Measurements from ENCODE around the gene FRMD4B.
"Not testable (repeated sequence)": the region's sequence is repeated elsewhere in the genome, so short reads cannot be mapped to it uniquely, and the experiment has no call there.

The FRMD4B gene

GRCh38 chr3:69240651-69241568 is 145.0 kb downstream of the FRMD4B start:
- no peak for DNase-seq

DNA sequence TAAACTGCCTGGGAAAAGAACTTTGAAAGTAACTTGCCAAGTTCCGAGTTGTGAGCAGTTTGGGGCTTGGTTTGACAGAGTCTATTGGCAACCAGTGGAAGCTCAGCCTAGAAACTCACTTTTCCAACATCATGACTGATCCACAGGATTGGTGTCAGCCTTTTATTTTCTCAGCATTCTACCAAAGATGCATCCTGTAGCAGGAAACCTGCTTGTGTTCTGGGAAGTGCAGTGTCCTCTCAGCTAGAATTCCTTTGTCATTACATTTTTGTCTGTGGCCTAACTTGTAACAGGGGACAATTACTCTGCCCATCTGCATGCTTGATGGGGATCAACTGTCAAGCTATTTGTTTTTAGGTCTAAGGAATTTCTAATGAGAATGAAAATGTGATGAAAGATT is 146.8 kb downstream of the FRMD4B start:
- DNase-seq: no peak

GRCh38 chr3:69236812-69237707 is 148.8 kb downstream of the FRMD4B start:
- DNase-seq: no peak

DNA sequence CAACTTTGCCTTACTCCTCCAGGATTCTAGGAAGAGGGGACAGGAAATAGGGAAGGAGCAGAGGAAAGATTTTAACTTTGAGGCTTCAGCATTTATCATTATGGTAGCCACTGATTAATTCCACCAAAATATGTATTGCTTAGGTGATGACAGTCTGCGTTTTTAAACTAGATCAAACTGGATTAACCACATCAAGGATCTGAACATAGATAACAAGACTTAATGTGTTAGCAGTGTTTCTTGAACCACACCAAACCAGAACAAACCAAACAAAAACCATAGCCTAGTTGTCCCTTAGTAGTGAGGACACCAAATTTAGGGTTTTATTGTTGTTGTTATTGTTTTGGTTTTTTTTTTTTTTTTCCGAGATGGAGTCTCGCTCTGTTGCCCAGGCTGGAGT is 150.0 kb downstream of the FRMD4B start:
- DNase-seq: no peak

- not testable (repeated sequence) for DNase-seq
Observed at GRCh38 chr3:69235227-69235626, 150.7 kb downstream of the FRMD4B start.

- DNase-seq: no peak
Observed at GRCh38 chr3:69232482-69232881, 153.4 kb downstream of the FRMD4B start.

GRCh38 chr3:69231929-69232440 is 153.9 kb downstream of the FRMD4B start:
- DNase-seq: no peak

GRCh38 chr3:69226071-69226470 is 159.8 kb downstream of the FRMD4B start:
- DNase-seq: no peak

GRCh38 chr3:69219101-69219708 is 166.7 kb downstream of the FRMD4B start:
- no peak for DNase-seq

GRCh38 chr3:69218079-69218478 is 167.8 kb downstream of the FRMD4B start:
- DNase-seq: no peak

DNA sequence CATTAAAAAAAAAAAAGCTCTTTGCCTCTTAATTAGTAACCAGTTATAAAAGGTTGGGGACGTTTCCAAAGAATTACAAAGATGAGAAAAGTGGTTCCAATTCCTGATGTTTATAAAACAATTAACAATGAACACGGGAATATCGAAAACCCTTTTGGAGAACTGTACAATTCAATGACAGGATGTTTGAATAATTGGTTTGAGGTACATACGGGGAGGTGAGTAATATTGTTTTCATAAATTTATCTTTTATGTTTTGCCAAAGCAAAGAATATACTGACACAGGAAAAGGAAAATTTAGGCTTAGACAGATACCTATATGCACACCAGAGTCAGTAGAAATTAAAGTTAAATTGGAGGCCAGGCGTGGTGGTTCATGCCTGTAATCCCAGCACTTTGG is 168.9 kb downstream of the FRMD4B start:
- no peak for DNase-seq

- no peak for DNase-seq
Observed at GRCh38 chr3:69214241-69214640, 171.6 kb downstream of the FRMD4B start.

GRCh38 chr3:69212411-69213160 is 173.3 kb downstream of the FRMD4B start:
- no peak for DNase-seq

- DNase-seq: no peak
Observed at GRCh38 chr3:69210068-69210730, 175.7 kb downstream of the FRMD4B start.

DNA sequence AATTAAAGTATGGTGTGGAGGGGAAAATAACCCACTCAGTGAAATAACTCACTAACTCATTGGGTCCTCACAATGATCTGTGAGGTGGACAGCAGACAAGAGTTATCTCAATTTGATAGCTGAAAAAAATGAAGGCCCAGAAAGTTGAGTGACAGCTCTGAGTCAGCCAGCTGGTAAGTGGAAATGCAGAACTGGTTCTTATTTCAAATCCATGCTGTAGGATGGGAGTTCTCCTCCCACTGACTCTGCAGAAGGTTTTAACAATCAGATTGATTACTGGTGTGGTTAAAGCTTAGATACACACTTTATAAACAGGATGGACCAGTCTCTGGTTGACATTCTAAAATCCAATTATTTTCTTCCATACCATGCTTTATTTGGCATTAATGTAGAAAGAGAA is 176.5 kb downstream of the FRMD4B start:
- no peak for DNase-seq

GRCh38 chr3:69207031-69207430 is 178.9 kb downstream of the FRMD4B start:
- DNase-seq: no peak

- DNase-seq: no peak
Observed at GRCh38 chr3:69205385-69205784, 180.5 kb downstream of the FRMD4B start.

DNA sequence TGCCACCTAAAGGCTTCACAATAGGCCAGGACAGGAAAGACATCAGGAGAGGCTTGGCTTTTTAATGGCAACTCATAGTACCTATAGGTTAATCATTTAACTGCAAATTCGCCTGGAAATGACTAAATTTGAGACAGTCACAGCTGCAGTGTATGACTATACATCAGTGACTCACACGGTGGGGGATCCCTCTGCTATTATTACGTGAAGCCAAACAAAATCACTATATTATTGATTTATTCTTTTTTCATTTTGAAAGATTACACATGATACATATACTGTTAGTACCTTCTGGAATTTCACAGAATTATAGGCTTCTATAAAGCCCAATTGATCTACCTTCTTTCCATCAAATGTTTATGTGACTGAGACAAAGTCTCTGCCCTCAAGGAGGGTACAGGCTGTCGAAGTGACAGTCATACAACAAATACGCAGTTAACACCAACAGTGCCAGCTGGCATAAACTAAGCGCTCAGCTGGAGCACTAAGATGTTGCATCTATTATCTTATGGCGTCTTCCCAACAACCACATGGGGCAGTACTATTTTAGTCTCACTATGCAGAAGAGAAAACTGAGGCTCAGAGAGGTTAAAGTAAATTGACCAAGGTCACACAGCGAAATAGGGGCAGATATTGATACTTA is 181.5 kb downstream of the FRMD4B start:
- DNase-seq: no peak

DNA sequence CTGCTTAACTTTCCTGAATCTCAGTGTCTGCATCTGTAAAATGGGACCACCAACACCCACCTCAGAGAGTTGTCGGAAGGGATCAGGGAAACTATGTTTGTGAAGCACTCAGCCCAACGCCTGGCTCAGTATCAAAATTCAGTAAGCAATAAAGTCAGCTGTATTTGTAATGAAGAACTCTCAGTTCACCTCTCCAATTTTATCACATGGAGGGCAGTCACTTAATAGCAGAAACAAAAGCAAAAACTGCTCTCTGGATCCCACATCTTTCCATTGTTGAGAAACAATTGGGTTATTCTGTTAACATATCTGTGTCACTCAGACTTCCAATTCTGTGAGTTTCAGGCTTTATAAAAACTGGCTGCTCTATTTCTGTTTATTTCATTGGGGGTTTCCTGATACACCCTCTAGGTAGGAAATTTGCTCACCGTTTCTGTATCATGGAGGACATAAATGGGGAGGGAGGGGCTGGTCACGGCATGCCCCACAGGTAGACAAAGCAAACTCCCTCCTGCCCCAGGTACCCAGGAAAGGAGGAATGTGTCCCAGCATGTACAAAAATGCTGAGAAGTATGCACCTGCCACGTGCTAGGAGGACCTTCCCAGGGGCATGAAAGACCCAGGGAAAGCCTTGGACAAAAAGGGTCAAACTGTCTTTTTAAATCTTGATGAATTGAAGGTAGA is 182.1 kb downstream of the FRMD4B start:
- no peak for DNase-seq

DNA sequence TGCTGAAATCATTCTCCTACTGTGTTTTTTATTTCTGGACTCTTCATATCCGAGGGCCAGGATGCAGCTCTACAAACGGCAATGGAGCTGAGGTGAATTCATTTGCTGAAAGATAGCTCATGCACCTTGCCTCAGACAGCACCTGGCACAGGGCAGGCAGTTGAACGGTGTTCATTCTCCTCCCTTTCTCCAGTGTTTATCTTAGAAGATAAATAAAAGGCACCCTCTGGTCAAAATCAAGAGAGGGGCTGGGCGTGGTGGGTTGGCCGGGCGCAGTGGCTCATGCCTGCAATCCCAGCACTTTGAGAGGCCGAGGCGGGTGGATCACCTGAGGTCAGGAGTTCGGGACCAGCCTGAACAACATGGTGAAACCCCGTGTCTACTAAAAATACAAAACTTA is 184.2 kb downstream of the FRMD4B start:
- no peak for DNase-seq

Data from effector CD4-positive, alpha-beta T cell (primary cell).